Measurements from ENCODE around the gene PPP1R2C.

GRCh38 chrX:42735250-42735649 is 42.7 kb downstream of the PPP1R2C start:
- TF ChIP-seq CTCF (IDR thresholded peaks at IDR 0.05; ENCODE audit: insufficient read depth, low read depth, low read length) (no peak), EZH2 (IDR thresholded peaks at IDR 0.05; ENCODE audit: insufficient read depth, low read length) (no peak)
